ENCODE measurements around the gene SEPTIN14.
"Not testable (repeated sequence)": the region's sequence is repeated elsewhere in the genome, so short reads cannot be mapped to it uniquely, and the experiment has no call there.

DNA sequence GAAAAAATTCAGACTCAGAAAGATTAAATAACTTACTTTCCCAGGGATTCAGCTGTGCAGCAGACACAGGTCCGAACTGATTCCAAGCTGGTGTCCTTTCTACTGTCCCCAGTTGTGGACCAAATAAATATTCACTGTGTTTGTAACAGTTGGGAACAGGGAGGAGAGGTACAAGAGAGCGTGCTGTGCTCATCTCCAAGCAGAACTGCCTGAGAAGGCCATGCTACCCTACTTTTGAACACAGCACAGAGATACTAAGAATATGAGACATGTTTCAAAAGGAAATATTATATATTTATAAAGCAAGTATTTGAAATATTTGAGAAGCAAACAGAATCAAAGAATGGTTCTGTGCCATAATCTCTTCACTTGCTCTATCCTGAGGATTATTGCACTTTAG, at the start of gene SEPTIN14:
- TF ChIP-seq, protein P1, sequence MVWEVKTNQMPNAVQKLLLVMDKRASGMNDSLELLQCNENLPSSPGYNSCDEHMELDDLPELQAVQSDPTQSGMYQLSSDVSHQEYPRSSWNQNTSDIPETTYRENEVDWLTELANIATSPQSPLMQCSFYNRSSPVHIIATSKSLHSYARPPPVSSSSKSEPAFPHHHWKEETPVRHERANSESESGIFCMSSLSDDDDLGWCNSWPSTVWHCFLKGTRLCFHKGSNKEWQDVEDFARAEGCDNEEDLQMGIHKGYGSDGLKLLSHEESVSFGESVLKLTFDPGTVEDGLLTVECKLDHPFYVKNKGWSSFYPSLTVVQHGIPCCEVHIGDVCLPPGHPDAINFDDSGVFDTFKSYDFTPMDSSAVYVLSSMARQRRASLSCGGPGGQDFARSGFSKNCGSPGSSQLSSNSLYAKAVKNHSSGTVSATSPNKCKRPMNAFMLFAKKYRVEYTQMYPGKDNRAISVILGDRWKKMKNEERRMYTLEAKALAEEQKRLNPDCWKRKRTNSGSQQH (CRISPR knock-in tag; IDR thresholded peaks at IDR 0.05; ENCODE audit: low read depth): not testable (repeated sequence)
- TF ChIP-seq, protein P2, sequence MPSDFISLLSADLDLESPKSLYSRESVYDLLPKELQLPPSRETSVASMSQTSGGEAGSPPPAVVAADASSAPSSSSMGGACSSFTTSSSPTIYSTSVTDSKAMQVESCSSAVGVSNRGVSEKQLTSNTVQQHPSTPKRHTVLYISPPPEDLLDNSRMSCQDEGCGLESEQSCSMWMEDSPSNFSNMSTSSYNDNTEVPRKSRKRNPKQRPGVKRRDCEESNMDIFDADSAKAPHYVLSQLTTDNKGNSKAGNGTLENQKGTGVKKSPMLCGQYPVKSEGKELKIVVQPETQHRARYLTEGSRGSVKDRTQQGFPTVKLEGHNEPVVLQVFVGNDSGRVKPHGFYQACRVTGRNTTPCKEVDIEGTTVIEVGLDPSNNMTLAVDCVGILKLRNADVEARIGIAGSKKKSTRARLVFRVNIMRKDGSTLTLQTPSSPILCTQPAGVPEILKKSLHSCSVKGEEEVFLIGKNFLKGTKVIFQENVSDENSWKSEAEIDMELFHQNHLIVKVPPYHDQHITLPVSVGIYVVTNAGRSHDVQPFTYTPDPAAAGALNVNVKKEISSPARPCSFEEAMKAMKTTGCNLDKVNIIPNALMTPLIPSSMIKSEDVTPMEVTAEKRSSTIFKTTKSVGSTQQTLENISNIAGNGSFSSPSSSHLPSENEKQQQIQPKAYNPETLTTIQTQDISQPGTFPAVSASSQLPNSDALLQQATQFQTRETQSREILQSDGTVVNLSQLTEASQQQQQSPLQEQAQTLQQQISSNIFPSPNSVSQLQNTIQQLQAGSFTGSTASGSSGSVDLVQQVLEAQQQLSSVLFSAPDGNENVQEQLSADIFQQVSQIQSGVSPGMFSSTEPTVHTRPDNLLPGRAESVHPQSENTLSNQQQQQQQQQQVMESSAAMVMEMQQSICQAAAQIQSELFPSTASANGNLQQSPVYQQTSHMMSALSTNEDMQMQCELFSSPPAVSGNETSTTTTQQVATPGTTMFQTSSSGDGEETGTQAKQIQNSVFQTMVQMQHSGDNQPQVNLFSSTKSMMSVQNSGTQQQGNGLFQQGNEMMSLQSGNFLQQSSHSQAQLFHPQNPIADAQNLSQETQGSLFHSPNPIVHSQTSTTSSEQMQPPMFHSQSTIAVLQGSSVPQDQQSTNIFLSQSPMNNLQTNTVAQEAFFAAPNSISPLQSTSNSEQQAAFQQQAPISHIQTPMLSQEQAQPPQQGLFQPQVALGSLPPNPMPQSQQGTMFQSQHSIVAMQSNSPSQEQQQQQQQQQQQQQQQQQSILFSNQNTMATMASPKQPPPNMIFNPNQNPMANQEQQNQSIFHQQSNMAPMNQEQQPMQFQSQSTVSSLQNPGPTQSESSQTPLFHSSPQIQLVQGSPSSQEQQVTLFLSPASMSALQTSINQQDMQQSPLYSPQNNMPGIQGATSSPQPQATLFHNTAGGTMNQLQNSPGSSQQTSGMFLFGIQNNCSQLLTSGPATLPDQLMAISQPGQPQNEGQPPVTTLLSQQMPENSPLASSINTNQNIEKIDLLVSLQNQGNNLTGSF (CRISPR knock-in tag; IDR thresholded peaks at IDR 0.05): not testable (repeated sequence)
- TF ChIP-seq, protein P3, sequence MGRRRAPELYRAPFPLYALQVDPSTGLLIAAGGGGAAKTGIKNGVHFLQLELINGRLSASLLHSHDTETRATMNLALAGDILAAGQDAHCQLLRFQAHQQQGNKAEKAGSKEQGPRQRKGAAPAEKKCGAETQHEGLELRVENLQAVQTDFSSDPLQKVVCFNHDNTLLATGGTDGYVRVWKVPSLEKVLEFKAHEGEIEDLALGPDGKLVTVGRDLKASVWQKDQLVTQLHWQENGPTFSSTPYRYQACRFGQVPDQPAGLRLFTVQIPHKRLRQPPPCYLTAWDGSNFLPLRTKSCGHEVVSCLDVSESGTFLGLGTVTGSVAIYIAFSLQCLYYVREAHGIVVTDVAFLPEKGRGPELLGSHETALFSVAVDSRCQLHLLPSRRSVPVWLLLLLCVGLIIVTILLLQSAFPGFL (CRISPR knock-in tag; IDR thresholded peaks at IDR 0.05): not testable (repeated sequence)
- TF ChIP-seq, protein P4, sequence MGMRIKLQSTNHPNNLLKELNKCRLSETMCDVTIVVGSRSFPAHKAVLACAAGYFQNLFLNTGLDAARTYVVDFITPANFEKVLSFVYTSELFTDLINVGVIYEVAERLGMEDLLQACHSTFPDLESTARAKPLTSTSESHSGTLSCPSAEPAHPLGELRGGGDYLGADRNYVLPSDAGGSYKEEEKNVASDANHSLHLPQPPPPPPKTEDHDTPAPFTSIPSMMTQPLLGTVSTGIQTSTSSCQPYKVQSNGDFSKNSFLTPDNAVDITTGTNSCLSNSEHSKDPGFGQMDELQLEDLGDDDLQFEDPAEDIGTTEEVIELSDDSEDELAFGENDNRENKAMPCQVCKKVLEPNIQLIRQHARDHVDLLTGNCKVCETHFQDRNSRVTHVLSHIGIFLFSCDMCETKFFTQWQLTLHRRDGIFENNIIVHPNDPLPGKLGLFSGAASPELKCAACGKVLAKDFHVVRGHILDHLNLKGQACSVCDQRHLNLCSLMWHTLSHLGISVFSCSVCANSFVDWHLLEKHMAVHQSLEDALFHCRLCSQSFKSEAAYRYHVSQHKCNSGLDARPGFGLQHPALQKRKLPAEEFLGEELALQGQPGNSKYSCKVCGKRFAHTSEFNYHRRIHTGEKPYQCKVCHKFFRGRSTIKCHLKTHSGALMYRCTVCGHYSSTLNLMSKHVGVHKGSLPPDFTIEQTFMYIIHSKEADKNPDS (CRISPR knock-in tag; IDR thresholded peaks at IDR 0.05): not testable (repeated sequence)
- TF ChIP-seq, protein P5, sequence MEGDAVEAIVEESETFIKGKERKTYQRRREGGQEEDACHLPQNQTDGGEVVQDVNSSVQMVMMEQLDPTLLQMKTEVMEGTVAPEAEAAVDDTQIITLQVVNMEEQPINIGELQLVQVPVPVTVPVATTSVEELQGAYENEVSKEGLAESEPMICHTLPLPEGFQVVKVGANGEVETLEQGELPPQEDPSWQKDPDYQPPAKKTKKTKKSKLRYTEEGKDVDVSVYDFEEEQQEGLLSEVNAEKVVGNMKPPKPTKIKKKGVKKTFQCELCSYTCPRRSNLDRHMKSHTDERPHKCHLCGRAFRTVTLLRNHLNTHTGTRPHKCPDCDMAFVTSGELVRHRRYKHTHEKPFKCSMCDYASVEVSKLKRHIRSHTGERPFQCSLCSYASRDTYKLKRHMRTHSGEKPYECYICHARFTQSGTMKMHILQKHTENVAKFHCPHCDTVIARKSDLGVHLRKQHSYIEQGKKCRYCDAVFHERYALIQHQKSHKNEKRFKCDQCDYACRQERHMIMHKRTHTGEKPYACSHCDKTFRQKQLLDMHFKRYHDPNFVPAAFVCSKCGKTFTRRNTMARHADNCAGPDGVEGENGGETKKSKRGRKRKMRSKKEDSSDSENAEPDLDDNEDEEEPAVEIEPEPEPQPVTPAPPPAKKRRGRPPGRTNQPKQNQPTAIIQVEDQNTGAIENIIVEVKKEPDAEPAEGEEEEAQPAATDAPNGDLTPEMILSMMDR (CRISPR knock-in tag; IDR thresholded peaks at IDR 0.05): not testable (repeated sequence)
- not testable (repeated sequence) for TF ChIP-seq POLR2A (IDR thresholded peaks at IDR 0.05; ENCODE audit: insufficient read depth in 1 of 2, low read depth in 2 of 2, low read length in 2 of 2); ZNF12 (CRISPR knock-in tag; IDR thresholded peaks at IDR 0.05)
